PC-3 (cell line): ENCODE measurements around the gene RBBP8NL. TPM values are rescaled to one million over a fixed set of nuclear protein-coding genes. Genes with fewer than 3 reads are reported as not detected.

Source experiments
- ATAC-seq: fragments of 200-7000 bp; cut with Tn5 transposase; 2 replicates; pipeline ENCODE4 v1.9.1; 2020; ENCODE audit warnings: mild to moderate bottlenecking, moderate library complexity
- BruUV-seq: library from RNA; stranded (reverse); fragments of 400-500 nt; replicated peaks from 2 replicates; lab custom pipeline; 2021; lab: Mats Ljungman, UMichigan
- CTCF ChIA-PET: fragments of 300-600 bp; sonication (Branson Sonifier 250); formaldehyde crosslinking; loops from one replicate; lab custom pipeline; 2022; ENCODE audit warnings: antibody characterized with exemption; lab: Charles Lee
- POLR2A ChIA-PET: fragments of 300-600 bp; sonication (Branson Sonifier 250); formaldehyde crosslinking; loops from one replicate; lab custom pipeline; 2022; ENCODE audit warnings: antibody characterized with exemption; ENCODE audit not compliant: unreplicated experiment; lab: Charles Lee
- DNase-seq: peaks from one replicate; pipeline ENCODE4 v3.0.0-alpha.2; 2015
- H2AFZ ChIP-seq: fragments of 300-600 bp; sonication (generic); 2 replicates; pipeline ENCODE4 v1.6.0; 2016; ENCODE audit warnings: antibody characterized with exemption, low read length
- H3F3A ChIP-seq: fragments of 300-600 bp; sonication (generic); one replicate; pipeline ENCODE4 v1.6.0; 2017; ENCODE audit warnings: antibody characterized with exemption, low read length, control low read depth, mild to moderate bottlenecking; ENCODE audit not compliant: unreplicated experiment
- H3K27ac ChIP-seq: fragments of 300-600 bp; sonication (generic); 2 replicates; pipeline ENCODE4 v1.5.1; 2016; ENCODE audit warnings: mild to moderate bottlenecking, low read length
- H3K27me3 ChIP-seq: fragments of 300-600 bp; sonication (generic); 2 replicates; pipeline ENCODE4 v1.6.1; 2016; ENCODE audit warnings: low read length, mixed read lengths
- H3K36me3 ChIP-seq: fragments of 300-600 bp; sonication (generic); 2 replicates; pipeline ENCODE4 v1.6.1; 2016; ENCODE audit warnings: low read depth, mixed run types, low read length, mixed read lengths
- H3K4me1 ChIP-seq: fragments of 300-600 bp; sonication (generic); 2 replicates; pipeline ENCODE4 v1.5.1; 2016; ENCODE audit warnings: low read length; ENCODE audit not compliant: insufficient read depth
- H3K4me2 ChIP-seq: fragments of 300-600 bp; sonication (generic); 2 replicates; pipeline ENCODE4 v1.6.0; 2016; ENCODE audit warnings: low read length
- H3K4me3 ChIP-seq: fragments of 300-600 bp; sonication (generic); 2 replicates; pipeline ENCODE4 v1.5.1; 2016; ENCODE audit warnings: mild to moderate bottlenecking, low read length, mixed read lengths
- H3K79me2 ChIP-seq: fragments of 300-600 bp; sonication (generic); 2 replicates; pipeline ENCODE4 v1.6.1; 2017; ENCODE audit warnings: low read length, mixed read lengths
- H3K9ac ChIP-seq: fragments of 300-600 bp; sonication (generic); 2 replicates; pipeline ENCODE4 v1.6.0; 2016; ENCODE audit warnings: mild to moderate bottlenecking, low read length
- H3K9me2 ChIP-seq: fragments of 300-600 bp; sonication (generic); replicated peaks from 2 replicates; pipeline ENCODE4 v1.6.1; 2016; ENCODE audit warnings: mixed run types, low read length, mixed read lengths
- H3K9me3 ChIP-seq: fragments of 300-600 bp; sonication (generic); 2 replicates; pipeline ENCODE4 v1.6.1; 2016; ENCODE audit warnings: low read length, mixed read lengths
- H4K20me1 ChIP-seq: fragments of 300-600 bp; sonication (generic); 2 replicates; pipeline ENCODE4 v1.6.1; 2016; ENCODE audit warnings: low read length, mixed read lengths
- EZH2 ChIP-seq: fragments of 300-600 bp; sonication (generic); IDR thresholded peaks from one replicate; pipeline ENCODE4 v1.6.1; 2017; ENCODE audit warnings: antibody characterized with exemption, mild to moderate bottlenecking, low read length; ENCODE audit not compliant: unreplicated experiment
- EZH2phosphoT487 ChIP-seq: fragments of 300-600 bp; sonication (generic); IDR thresholded peaks from 2 replicates; pipeline ENCODE4 v1.6.1; 2018; ENCODE audit warnings: mild to moderate bottlenecking, antibody characterized with exemption, low read length, borderline replicate concordance
- intact Hi-C: fragments of 100-400 bp; cut with micrococcal nuclease; formaldehyde crosslinking; loops from 2 replicates; pipeline ENCODE4 v1.9.0; 2023
- total RNA-seq: library from RNA; depleted of rRNA; stranded (reverse); fragments of >200 nt; gene quantifications from 2 replicates; pipeline ENCODE4 v1.2.3, GENCODE V29; 2014
- TF ChIP-seq, protein P1 (sequence below): fragments of 300-600 bp; sonication (generic); conservative IDR thresholded peaks from 2 replicates; pipeline ENCODE4 v1.5.1; 2017; ENCODE audit warnings: antibody characterized with exemption, low read depth, mild to moderate bottlenecking, low read length

The RBBP8NL gene
- total RNA-seq, 1 experiment from 2014 or later: 9.4 TPM

DNA sequence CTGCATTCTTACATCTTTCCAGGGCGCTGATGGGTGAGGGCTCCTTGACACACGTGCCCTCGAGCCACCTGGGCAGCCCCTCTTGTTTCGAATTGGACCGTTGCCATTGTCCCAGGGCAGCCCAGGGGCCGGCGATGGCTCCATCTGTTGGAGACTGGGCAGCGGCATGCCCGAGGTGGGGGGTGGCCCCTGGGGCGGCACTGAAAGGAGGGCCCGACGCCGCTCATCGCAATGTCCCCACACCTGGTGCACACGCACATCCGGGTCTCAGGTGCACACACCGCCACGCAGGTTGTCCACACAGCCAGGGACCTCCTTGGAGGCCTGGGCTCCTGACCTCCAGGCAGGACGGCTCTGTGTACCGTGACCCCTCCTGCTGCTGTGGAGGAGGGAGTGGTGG, 30.5 kb upstream of the RBBP8NL start:
- BruUV-seq: no TSS peak
- no peak overlapping the region for H3K4me3 ChIP-seq
- ATAC-seq (no peak), DNase-seq (no peak)
- intact Hi-C loops: no loop called here
- H3K4me1 ChIP-seq: no peaks in the 10 kb centered on the region
- no peaks in the 10 kb centered on the region for H4K20me1 ChIP-seq
- no peaks in the 10 kb centered on the region for H3K79me2 ChIP-seq
- no peak overlapping the region for H2AFZ ChIP-seq
- H3K9me3 ChIP-seq: no peaks in the 10 kb centered on the region
- no peaks in the 10 kb centered on the region for H3K36me3 ChIP-seq
- CTCF ChIA-PET: no interaction called here
- no peak overlapping the region for H3K27ac ChIP-seq
- no peaks in the 10 kb centered on the region for H3K9me2 ChIP-seq
- POLR2A ChIA-PET: no interaction called here
- H3F3A ChIP-seq: no peaks in the 10 kb centered on the region
- H3K4me2 ChIP-seq: no peak overlapping the region
- no peaks in the 10 kb centered on the region for H3K27me3 ChIP-seq
- TF ChIP-seq, protein P1, sequence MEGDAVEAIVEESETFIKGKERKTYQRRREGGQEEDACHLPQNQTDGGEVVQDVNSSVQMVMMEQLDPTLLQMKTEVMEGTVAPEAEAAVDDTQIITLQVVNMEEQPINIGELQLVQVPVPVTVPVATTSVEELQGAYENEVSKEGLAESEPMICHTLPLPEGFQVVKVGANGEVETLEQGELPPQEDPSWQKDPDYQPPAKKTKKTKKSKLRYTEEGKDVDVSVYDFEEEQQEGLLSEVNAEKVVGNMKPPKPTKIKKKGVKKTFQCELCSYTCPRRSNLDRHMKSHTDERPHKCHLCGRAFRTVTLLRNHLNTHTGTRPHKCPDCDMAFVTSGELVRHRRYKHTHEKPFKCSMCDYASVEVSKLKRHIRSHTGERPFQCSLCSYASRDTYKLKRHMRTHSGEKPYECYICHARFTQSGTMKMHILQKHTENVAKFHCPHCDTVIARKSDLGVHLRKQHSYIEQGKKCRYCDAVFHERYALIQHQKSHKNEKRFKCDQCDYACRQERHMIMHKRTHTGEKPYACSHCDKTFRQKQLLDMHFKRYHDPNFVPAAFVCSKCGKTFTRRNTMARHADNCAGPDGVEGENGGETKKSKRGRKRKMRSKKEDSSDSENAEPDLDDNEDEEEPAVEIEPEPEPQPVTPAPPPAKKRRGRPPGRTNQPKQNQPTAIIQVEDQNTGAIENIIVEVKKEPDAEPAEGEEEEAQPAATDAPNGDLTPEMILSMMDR: no peak
- TF ChIP-seq EZH2phosphoT487 (no peak), EZH2 (no peak)
- no peak overlapping the region for H3K9ac ChIP-seq

GRCh38 chr20:62457098-62457497, 29.8 kb upstream of the RBBP8NL start:
- no peaks in the 10 kb centered on the region for H3K9me3 ChIP-seq
- H3K79me2 ChIP-seq: no peaks in the 10 kb centered on the region
- no peaks in the 10 kb centered on the region for H3K27me3 ChIP-seq
- no peak overlapping the region for H3K9ac ChIP-seq
- ChIA-PET POLR2A (no interaction called here), CTCF (no interaction called here)
- H3K9me2 ChIP-seq: no peaks in the 10 kb centered on the region
- H3K36me3 ChIP-seq: no peaks in the 10 kb centered on the region
- no peaks in the 10 kb centered on the region for H4K20me1 ChIP-seq
- H3K4me1 ChIP-seq: no peaks in the 10 kb centered on the region
- BruUV-seq: no TSS peak
- H3K4me3 ChIP-seq: no peak overlapping the region
- DNase-seq (no peak), ATAC-seq (no peak)
- no peak overlapping the region for H2AFZ ChIP-seq
- H3F3A ChIP-seq: no peaks in the 10 kb centered on the region
- no peak overlapping the region for H3K4me2 ChIP-seq
- TF ChIP-seq, protein P1: no peak
- no peak for TF ChIP-seq EZH2phosphoT487
- no peak for TF ChIP-seq EZH2
- intact Hi-C loops: no loop called here
- H3K27ac ChIP-seq: no peak overlapping the region

DNA sequence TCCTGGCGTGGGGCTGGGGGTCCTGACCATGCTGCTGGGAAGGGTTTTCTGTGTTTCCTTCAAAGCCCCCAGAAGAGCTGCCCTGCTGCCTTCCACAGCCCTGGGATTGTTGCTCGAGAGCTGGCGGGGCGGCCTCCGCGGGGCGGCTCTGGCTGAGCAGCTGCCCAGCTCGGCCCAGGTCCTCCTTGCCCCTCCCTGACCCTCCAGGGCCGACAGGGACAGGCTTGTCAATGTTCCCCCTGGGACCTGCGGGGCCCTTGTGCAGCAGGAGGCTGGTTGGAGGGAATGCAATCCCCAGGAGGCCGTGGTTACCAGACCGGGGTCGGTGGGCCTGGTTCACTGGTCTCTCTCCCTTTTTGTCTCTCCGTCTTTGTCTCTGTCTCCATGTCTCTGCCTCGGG, 28.6 kb upstream of the RBBP8NL start:
- Histone ChIP-seq H2AFZ (no peak overlapping the region), H3K27ac (no peak overlapping the region), H4K20me1 (no peaks in the 10 kb centered on the region), H3K4me1 (no peaks in the 10 kb centered on the region), H3K36me3 (no peaks in the 10 kb centered on the region), H3K9ac (no peak overlapping the region), H3K79me2 (no peaks in the 10 kb centered on the region), H3K9me2 (no peaks in the 10 kb centered on the region), H3F3A (no peaks in the 10 kb centered on the region), H3K4me3 (no peak overlapping the region), H3K27me3 (no peaks in the 10 kb centered on the region), H3K9me3 (no peaks in the 10 kb centered on the region), H3K4me2 (no peak overlapping the region)
- BruUV-seq: no TSS peak
- intact Hi-C loops: no loop called here
- TF ChIP-seq EZH2: no peak
- no peak for TF ChIP-seq EZH2phosphoT487
- TF ChIP-seq, protein P1: no peak
- DNase-seq (no peak), ATAC-seq (no peak)
- CTCF ChIA-PET: no interaction called here
- POLR2A ChIA-PET: no interaction called here
